ENCODE results near the gene TAF8.
"Not testable (repeated sequence)": the region's sequence is repeated elsewhere in the genome, so short reads cannot be mapped to it uniquely, and the experiment has no call there.

Gene TAF8

DNA sequence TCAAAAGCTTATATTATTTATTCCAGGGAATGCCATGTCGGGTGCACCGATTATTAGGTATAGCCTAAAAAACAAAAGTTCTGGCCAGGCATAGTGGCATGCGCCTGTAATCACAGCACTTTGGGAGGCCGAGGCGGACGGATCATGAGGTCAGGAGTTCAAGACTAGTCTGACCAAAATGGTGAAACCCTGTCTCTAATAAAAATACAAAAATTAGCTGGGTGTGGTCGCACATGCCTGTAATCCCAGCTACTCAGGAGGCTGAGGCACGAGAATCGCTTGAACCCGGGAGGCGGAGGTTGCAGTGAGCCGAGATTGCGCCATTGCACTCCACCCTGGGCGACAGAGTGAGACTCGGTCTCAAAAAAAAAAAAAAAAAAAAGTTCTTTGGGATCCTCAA lies 12.7 kb upstream of the TAF8 start:
- H3K27ac ChIP-seq (ENCODE audit: low read depth, low read length); H3K4me3 ChIP-seq (ENCODE audit: low read length); H3K27me3 ChIP-seq (ENCODE audit: control insufficient read depth, insufficient read depth, low read length); H3K36me3 ChIP-seq (ENCODE audit: control insufficient read depth, insufficient read depth, low read length); H3K9ac ChIP-seq (ENCODE audit: low read length): not testable (repeated sequence)
- H3K4me1 ChIP-seq (ENCODE audit: control insufficient read depth, insufficient read depth, low read length): peaks cover 14% of the 10 kb centered on the region

DNA sequence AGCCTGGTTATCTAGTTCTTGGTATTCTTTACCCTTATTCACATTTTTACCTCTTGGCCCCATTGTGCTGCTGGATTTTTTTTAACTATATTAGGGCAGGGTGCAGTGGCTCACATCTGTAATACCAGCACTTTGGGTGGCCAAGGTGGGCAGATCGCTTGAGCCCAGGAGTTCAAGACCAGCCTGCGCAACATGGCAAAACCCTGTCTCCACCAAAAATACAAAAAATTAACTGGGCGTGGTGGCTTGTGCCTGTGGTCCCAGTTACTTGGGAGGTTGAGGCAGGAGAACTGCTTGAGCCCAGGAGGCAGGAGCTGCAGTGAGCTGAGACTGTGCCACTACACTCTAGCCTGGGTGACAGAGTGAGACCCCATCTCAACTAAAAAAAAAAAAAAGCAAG lies 12.2 kb upstream of the TAF8 start:
- Histone ChIP-seq H3K4me3 (ENCODE audit: low read length) (no peak overlapping the region), H3K36me3 (ENCODE audit: control insufficient read depth, insufficient read depth, low read length) (no peaks in the 10 kb centered on the region), H3K27ac (ENCODE audit: low read depth, low read length) (no peak overlapping the region), H3K27me3 (ENCODE audit: control insufficient read depth, insufficient read depth, low read length) (no peaks in the 10 kb centered on the region), H3K4me1 (ENCODE audit: control insufficient read depth, insufficient read depth, low read length) (peaks cover 14% of the 10 kb centered on the region), H3K9ac (ENCODE audit: low read length) (no peak overlapping the region)

DNA sequence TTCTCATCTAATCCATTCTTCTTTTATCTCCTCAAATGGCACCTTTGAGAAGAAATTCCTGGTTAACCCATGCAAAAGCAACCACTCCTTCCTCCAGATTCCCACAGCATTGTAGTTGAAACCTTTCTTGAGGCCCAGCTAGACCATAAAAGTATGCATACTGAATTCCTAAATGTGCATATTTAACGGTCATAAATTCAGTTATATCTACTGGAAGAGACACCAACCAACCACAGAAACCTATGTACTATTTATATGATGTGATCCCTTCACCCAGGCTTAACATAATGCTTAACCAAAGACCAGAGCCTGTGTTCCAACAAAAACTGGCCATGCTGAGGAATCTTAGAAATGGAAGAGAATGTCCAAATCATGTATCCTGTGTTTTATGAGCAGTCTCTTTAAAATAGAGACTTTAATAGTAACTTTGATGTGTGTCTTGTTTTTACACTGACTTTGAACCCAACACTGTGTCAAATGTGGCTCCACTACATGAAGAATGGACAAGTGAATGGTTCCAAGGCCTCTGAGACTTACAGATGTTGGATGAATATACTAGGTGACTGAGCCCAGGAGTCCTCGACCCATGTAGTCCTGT lies 11.4 kb upstream of the TAF8 start:
- H3K9ac ChIP-seq (ENCODE audit: low read length): no peak overlapping the region
- no peaks in the 10 kb centered on the region for H3K36me3 ChIP-seq (ENCODE audit: control insufficient read depth, insufficient read depth, low read length)
- no peaks in the 10 kb centered on the region for H3K27me3 ChIP-seq (ENCODE audit: control insufficient read depth, insufficient read depth, low read length)
- H3K4me3 ChIP-seq (ENCODE audit: low read length): no peak overlapping the region
- peaks cover 18% of the 10 kb centered on the region for H3K4me1 ChIP-seq (ENCODE audit: control insufficient read depth, insufficient read depth, low read length)
- no peak overlapping the region for H3K27ac ChIP-seq (ENCODE audit: low read depth, low read length)

DNA sequence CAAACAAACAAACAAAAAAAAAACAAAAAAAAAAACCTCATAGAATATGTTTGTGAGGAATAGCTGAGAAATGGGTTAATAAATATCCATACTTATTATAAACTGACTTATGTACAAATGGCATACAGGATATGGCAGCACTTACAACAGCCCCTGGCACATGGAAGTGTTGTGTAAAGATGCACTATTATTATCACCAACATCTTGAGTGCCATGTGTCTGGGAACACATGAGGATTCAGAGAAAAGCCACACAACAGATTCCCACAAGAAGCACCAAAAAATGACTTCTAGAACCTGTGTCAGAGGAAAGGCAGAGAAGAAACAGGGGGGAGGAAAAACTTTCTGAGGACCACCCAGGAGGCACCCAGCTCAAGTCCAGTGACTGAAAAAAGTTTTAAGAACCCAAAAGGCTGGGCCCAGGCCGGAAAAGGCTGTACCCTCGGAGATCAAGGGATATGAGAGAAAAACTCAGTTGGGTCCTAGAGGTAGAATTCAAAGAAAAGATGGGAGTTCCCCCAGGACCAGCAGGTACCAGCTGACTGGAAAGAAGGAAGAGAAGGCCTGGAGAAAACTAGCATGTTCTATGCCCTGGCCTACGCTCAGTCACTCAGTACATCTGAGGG lies 9.4 kb upstream of the TAF8 start:
- Histone ChIP-seq H3K36me3 (ENCODE audit: control insufficient read depth, insufficient read depth, low read length) (no peaks in the 10 kb centered on the region), H3K27ac (ENCODE audit: low read depth, low read length) (peak overlapping the region; percentile 73)

DNA sequence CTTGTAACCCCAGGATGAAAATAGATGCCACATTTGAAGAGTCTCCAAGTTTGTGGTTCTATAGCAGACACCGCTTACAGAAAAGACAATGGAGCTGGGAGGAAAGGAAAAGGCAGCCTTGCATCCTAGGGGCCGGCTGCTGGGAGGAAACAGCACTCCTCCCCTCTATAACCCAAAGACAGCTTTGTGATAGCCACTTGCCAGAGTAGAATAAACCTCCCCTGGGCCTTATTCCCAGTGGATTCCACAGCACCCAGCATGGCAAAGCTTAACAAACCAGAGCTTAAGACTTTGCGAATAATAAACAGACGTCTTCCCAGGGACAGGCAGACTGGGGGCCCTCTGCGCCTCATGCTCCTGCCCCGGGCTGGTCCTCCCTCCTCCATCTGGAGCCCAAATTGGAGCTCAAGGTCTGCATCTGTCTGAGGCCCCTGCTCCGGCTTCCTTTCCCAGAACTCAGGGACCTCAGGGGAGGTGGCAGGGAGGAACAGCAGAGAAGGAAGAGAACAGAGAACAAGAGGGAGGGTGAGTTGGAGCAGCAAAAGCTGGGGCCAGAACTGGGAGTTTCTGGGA lies 8.8 kb upstream of the TAF8 start:
- Histone ChIP-seq H3K4me3 (ENCODE audit: low read length) (no peak overlapping the region), H3K36me3 (ENCODE audit: control insufficient read depth, insufficient read depth, low read length) (no peaks in the 10 kb centered on the region), H3K4me1 (ENCODE audit: control insufficient read depth, insufficient read depth, low read length) (peaks cover 33% of the 10 kb centered on the region), H3K9ac (ENCODE audit: low read length) (no peak overlapping the region), H3K27me3 (ENCODE audit: control insufficient read depth, insufficient read depth, low read length) (no peaks in the 10 kb centered on the region), H3K27ac (ENCODE audit: low read depth, low read length) (peak overlapping the region; percentile 73)

More for the DNA sequence above, 9.4 kb upstream of the TAF8 start:
- no peaks in the 10 kb centered on the region for H3K27me3 ChIP-seq (ENCODE audit: control insufficient read depth, insufficient read depth, low read length)
- H3K4me3 ChIP-seq (ENCODE audit: low read length): no peak overlapping the region
- H3K9ac ChIP-seq (ENCODE audit: low read length): no peak overlapping the region
- peaks cover 27% of the 10 kb centered on the region for H3K4me1 ChIP-seq (ENCODE audit: control insufficient read depth, insufficient read depth, low read length)

DNA sequence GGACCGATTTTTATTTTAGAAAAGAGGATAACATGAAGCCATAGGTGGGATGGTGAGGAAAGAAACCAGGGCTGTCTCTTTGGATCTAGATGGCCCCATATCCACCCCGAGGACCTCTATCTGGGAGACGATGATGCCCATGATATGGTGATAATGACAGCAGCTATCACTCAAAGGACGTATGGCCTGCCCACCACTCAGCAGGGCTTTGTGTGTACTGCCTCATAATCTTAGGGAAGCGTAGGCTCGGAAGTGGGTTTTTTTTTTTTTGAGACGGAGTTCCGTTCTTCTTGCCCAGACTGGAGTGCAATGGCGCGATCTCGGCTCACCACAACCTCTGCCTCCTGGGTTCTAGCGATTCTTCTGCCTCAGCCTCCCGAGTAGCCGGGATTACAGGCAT lies 8.2 kb upstream of the TAF8 start:
- Histone ChIP-seq H3K36me3 (ENCODE audit: control insufficient read depth, insufficient read depth, low read length) (no peaks in the 10 kb centered on the region), H3K4me1 (ENCODE audit: control insufficient read depth, insufficient read depth, low read length) (peaks cover 39% of the 10 kb centered on the region), H3K4me3 (ENCODE audit: low read length) (no peak overlapping the region), H3K27ac (ENCODE audit: low read depth, low read length) (peak overlapping the region; percentile 73), H3K27me3 (ENCODE audit: control insufficient read depth, insufficient read depth, low read length) (no peaks in the 10 kb centered on the region), H3K9ac (ENCODE audit: low read length) (no peak overlapping the region)

DNA sequence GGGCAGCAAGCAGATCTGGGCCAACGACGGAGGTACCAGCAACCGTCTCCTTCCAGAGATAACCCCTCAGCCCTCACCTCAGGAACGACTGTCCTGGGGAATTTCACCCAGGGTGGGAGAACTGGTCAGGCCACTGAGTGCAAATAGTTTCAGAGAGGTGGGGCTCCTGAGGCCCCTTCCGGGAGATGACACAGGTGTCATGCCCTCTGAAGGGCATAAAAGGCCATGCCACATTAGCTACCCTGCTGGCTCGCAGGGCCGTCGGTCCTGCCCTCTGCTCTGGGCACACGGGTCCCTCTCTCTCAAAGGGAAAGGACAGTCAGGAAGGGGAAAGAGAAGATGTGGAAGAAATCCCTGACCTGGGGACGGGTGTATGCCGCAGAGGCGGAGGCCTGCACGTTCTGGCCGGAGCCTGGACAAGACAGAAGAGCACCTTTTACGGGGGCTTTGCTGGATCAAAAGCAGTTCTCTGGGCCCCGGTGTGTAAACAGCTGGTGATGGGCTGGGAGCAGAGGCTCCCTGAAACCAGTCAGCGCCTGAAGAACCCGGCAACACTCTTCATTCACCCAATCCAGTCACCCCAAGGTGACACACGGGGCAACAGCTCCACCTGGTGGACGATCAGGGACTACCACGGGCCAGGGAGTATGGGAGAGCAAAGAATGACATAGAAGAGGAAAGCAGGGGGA lies 6.4 kb upstream of the TAF8 start:
- Histone ChIP-seq H3K4me3 (ENCODE audit: low read length) (peak overlapping the region; percentile 17), H3K36me3 (ENCODE audit: control insufficient read depth, insufficient read depth, low read length) (no peaks in the 10 kb centered on the region), H3K27ac (ENCODE audit: low read depth, low read length) (peak overlapping the region; percentile 41), H3K4me1 (ENCODE audit: control insufficient read depth, insufficient read depth, low read length) (peaks cover 45% of the 10 kb centered on the region), H3K27me3 (ENCODE audit: control insufficient read depth, insufficient read depth, low read length) (no peaks in the 10 kb centered on the region), H3K9ac (ENCODE audit: low read length) (no peak overlapping the region)

DNA sequence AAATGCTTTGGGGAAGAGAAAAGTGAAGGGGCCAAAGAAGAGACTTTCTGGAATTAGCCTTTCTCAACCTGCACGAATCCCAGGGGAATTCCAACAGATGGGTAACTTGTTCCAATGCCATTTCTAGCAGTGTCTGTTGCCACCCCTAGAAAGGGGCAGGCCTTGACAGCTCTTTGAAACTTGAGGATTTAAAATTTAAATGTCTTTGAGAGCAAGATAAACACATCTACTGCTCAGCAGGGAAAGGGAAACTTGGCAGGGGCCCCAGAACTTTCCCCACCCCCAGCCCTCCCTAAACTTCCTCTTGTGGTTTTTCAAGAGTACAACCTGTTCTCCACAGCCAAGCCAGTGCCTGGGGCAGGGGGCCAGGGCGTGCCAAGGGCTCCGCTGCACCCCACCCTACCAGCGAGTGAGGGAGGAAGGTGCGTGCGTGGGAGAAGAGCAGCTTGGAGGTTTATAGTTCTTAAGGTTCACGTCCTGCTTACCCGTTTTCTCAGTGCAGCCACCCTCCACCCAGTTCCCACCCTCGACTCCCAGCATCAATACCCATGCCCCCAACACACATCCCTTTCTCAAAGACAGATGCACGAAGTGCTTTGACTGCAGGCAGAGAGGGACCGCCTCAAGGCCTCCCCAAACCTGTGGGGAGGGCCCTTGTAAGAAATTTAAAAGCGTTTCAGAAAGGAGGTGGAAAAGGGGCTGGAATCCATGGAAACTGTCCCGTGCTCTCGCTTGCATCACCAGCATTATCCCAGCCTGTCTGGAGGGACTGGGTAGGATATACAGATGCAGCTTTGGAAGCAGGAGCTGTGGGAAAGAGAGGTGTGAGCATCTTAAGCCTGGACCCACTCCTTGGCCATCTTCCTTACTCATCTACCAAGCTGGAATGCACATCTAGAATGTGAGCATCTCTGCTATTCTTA lies 4.5 kb upstream of the TAF8 start:
- peak overlapping the region; percentile 44 for H3K4me3 ChIP-seq (ENCODE audit: low read length)
- peaks cover 44% of the 10 kb centered on the region for H3K4me1 ChIP-seq (ENCODE audit: control insufficient read depth, insufficient read depth, low read length)
- no peaks in the 10 kb centered on the region for H3K36me3 ChIP-seq (ENCODE audit: control insufficient read depth, insufficient read depth, low read length)
- peak overlapping the region; percentile 86 for H3K27ac ChIP-seq (ENCODE audit: low read depth, low read length)
- H3K9ac ChIP-seq (ENCODE audit: low read length): peak overlapping the region; percentile 10
- H3K27me3 ChIP-seq (ENCODE audit: control insufficient read depth, insufficient read depth, low read length): no peaks in the 10 kb centered on the region

DNA sequence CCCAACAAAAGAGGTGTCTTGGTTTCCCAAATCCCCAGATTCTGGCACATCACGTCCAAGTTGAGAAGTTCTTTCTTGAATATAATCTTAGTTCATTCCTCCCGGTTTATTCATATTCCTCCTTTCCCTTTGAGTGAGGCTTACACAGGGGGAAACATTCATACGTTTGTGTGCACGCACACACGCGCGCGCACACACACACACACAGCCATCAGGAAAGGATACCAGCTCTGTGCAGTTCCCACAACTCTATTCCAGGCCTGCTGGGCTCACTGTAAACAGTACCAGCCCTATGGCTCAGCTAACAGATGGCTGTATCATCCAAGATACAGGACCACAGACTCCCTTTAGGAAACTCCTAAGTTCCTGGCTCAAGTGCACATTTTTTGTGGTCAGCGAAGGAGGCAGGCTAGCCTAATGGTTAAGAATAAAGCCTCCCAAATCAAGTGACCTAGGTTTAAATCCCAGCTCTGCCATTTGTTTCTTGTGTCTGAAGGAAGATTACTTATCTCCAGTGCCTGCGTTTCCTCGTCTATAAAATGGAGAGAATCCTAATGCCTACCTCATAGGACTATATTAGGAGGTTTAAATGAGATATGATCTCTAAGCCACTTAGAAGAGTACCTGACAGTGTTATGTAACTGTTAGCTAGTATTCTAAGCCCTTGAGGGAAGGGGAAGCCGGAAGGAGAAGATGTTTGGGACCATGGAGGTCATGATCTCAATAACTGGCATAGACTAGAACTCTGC lies 3.7 kb upstream of the TAF8 start:
- peak overlapping the region; percentile 95 for H3K4me3 ChIP-seq (ENCODE audit: low read length)
- peak overlapping the region; percentile 6 for H3K9ac ChIP-seq (ENCODE audit: low read length)

DNA sequence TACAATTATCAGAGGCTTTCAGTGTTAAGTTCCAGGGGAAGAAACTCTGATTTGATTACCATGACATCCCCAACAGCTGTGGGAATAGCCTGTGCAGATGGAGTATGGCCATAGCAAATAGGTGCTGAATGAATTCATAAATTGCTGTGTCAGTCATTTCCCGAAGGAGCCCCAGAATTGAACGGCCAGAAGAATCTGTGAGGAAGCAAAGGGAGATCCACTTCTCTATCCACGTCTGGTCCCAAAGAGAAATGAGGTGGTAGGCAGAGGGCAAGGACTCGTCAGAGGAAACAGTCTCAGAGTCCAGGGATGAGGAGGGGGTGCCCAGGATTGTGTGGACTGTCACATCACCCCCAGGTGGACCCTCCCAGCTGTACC lies 3.1 kb upstream of the TAF8 start:
- Histone ChIP-seq H3K27me3 (ENCODE audit: control insufficient read depth, insufficient read depth, low read length) (no peaks in the 10 kb centered on the region), H3K27ac (ENCODE audit: low read depth, low read length) (peak overlapping the region; percentile 84), H3K9ac (ENCODE audit: low read length) (no peak overlapping the region), H3K4me3 (ENCODE audit: low read length) (peak overlapping the region; percentile 95), H3K4me1 (ENCODE audit: control insufficient read depth, insufficient read depth, low read length) (peaks cover 35% of the 10 kb centered on the region), H3K36me3 (ENCODE audit: control insufficient read depth, insufficient read depth, low read length) (no peaks in the 10 kb centered on the region)

More for the DNA sequence above, 3.7 kb upstream of the TAF8 start:
- H3K27me3 ChIP-seq (ENCODE audit: control insufficient read depth, insufficient read depth, low read length): no peaks in the 10 kb centered on the region
- H3K4me1 ChIP-seq (ENCODE audit: control insufficient read depth, insufficient read depth, low read length): peaks cover 40% of the 10 kb centered on the region
- H3K36me3 ChIP-seq (ENCODE audit: control insufficient read depth, insufficient read depth, low read length): no peaks in the 10 kb centered on the region
- H3K27ac ChIP-seq (ENCODE audit: low read depth, low read length): peak overlapping the region; percentile 84

DNA sequence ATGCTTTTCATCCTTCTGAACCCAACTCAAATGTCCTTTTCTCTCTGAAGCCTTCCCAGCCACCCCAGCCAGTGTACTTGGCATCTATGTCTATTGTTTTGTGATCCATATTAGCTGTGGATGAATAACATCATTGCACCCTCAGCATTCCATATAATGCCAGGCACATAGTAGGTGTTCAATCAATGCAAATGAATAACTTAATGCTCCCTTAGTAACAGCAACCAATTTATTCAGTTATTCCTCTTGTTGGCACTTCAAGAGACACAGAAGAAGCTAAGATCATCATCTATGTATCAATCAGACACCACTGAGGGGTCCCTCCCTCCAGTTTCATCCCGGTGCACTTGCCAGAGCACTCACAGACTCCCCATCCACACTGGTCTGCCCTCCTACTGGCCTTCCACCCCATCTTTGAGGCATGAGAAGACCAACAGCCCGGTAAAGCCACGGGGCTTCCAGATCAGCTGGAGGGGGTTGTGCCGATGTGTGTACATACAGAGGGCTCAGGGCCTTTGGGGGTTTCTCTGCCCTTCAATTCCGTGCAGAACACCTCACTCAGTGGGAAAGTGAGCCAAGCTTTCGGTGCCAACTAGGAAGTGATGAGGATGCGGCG lies 2.4 kb upstream of the TAF8 start:
- Histone ChIP-seq H3K27ac (ENCODE audit: low read depth, low read length) (peak overlapping the region; percentile 84), H3K9ac (ENCODE audit: low read length) (peak overlapping the region; percentile 76), H3K4me3 (ENCODE audit: low read length) (peak overlapping the region; percentile 95), H3K4me1 (ENCODE audit: control insufficient read depth, insufficient read depth, low read length) (peaks cover 35% of the 10 kb centered on the region), H3K36me3 (ENCODE audit: control insufficient read depth, insufficient read depth, low read length) (no peaks in the 10 kb centered on the region), H3K27me3 (ENCODE audit: control insufficient read depth, insufficient read depth, low read length) (no peaks in the 10 kb centered on the region)
